HG02571 (cell line): Measurements from ENCODE around the gene GRWD1.

ENCODE experiments used
- ATAC-seq: cut with Tn5 transposase; IDR thresholded peaks from one replicate; pipeline ENCODE4 v1.9.1; 2021; ENCODE audit warnings: mild to moderate bottlenecking, moderate library complexity; ENCODE audit not compliant: unreplicated experiment

GRWD1 gene

DNA sequence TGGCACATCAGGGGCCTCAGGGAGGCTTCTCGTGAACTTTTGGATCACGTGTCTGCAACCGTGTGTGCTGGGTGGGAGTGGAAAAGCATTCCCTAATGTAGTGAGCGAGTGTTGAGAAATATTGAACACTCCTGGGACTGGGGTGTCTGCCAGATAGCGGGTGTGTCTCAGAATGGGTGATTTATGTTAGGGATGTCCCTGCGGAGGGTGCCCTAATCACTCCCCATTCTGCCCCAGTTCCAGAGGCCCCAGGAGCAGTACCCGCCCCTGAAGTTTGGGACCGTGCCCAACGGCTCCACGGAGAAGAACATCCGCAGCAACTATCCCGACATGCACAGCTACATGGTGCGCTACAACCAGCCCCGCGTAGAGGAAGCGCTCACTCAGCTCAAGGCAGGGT, 24.2 kb upstream of the GRWD1 start:
- ATAC-seq: no peak

GRCh38 chr19:48424694-48425219, 21.0 kb upstream of the GRWD1 start:
- ATAC-seq: no peak

DNA sequence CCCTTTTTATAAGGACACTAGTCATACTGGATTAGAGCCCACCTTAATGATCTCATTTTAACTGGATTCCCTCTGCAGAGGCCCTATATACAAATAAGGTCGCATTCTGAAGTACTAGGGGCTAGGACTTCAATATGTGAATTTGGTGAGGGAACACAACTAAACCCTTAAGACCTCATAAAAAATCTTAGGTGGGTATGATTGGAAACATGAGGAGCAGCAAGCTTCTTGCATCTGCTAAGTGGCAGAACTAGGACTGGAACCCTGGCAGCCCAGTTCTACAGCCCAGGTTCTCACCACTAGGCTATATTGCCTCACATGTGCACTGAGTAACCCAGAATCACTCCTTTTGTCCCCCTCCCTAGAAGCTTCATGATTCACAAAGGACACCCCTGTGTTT, 17.1 kb upstream of the GRWD1 start:
- ATAC-seq: no peak

DNA sequence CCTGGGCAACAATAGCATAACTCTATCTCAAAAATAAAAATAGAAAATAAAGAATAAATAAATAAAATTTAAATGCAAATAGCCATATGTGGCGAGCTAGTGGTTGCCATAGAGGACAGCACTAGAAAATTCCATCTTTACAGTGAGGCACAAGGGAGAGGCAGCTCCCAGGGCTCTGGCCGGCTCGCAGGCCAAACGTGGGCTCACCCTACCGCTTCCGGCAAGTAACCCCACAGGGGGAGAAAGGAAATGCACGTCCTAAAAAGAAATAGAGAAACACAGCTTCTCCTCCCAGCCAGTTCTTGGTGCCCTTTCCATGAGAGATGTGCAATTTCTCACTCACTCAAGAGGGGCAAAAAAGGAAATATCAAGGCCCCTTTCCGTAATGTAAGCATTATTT, 12.4 kb upstream of the GRWD1 start:
- no peak for ATAC-seq

DNA sequence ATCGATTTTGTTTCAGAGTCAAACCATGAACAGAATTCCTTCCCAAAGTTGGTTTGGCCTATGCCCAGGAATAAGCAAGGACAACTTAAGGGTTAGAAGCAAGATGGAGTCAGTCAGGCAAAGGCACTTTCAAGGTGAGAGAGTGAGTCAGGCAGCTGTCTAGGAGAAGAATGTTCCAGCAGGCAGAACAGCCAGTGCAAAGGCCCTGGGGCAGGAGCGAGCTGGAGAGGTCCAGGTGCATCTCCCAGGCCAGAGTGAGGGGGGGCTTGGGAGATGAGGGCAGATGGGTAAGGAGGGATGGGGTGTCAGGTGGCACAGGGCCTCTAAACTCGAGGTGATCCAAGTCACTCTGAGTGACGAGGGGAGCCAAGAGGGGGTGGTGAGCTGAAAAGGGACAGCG, 9.2 kb upstream of the GRWD1 start:
- no peak for ATAC-seq

GRCh38 chr19:48441360-48442050, 4.3 kb upstream of the GRWD1 start:
- ATAC-seq: no peak

DNA sequence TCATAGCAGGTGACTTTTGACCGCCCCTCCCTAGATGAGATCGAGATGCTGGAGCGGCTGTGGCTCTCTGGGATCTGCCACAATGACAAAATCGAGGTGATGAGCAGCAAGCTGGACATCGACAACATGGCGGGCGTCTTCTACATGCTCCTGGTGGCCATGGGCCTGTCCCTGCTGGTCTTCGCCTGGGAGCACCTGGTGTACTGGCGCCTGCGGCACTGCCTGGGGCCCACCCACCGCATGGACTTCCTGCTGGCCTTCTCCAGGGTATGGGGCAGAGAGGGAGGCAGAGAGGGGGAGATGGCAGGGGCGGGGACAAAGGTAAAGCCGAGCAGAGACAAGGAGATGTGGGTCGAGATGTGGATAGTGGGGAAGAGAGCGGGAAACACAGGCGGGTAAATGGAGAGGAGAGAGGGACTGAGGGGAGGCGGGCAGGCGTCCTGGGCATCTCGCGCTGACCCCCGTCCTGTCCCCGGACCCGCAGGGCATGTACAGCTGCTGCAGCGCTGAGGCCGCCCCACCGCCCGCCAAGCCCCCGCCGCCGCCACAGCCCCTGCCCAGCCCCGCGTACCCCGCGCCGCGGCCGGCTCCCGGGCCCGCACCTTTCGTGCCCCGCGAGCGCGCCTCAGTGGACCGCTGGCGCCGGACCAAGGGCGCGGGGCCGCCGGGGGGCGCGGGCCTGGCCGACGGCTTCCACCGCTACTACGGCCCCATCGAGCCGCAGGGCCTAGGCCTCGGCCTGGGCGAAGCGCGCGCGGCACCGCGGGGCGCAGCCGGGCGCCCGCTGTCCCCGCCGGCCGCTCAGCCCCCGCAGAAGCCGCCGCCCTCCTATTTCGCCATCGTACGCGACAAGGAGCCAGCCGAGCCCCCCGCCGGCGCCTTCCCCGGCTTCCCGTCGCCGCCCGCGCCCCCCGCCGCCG, 3.4 kb upstream of the GRWD1 start:
- ATAC-seq: no peak

- ATAC-seq: no peak
Measured at GRCh38 chr19:48443256-48443655, 2.5 kb upstream of the GRWD1 start.

DNA sequence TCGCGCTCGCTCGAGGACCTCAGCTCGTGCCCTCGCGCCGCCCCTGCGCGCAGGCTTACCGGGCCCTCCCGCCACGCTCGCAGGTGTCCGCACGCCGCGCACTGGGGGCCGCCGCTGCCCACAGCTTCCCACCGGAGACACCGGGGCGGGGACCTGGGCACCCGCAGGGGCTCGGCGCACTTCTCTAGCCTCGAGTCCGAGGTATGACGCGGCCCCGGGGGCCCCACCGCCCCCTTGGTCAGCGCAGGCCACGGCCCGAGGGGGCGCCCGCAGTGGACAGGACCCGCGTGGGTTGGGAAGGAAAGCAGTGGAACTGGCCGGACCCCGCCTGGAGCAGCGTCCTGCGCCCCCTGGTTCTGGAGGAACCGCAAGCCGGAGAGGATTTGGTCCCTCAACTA, 2.1 kb upstream of the GRWD1 start:
- ATAC-seq: no peak

- ATAC-seq: no peak
Measured at GRCh38 chr19:48444129-48444935, 1.5 kb upstream of the GRWD1 start.

GRCh38 chr19:48444936-48445200, 915 bp upstream of the GRWD1 start:
- no peak for ATAC-seq

- peak; percentile 9 for ATAC-seq
Measured at GRCh38 chr19:48445256-48445605, 552 bp upstream of the GRWD1 start.

DNA sequence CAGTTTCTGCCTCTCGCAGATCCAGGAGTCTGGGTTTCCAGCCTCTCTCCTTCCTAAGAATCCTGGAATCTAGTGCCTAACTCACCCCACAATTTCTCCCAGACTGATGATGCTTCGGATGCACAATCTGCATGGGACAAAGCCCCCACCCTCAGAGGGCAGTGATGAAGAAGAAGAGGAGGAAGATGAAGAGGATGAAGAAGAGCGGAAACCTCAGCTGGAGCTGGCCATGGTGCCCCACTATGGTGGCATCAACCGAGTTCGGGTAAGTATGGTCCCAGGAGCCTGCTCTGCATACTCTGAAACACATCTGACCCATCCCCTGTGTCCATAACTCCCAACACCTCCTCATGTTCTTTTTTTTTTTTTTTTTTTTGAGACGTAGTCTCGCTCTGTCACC, 796 bp downstream of the GRWD1 start:
- no peak for ATAC-seq

DNA sequence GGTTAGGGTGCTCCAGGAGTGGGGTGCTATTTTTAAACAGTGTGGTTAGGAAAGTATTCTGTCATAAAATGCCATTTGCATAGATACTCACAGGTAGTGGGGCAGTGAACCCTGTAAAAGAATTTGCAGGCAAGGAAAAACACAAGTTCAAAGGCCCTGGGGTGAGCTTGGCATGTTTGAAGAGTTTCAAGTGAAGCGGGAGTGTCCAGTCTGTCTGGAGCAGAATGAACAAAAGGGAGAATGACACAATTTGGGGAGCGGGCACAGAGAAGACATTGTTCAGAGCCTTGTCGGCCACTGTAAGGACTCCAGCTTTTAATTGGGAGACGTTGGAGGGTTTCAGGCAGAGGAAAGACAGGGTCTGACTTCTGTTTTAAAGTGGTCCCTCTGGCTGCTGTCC, 2.8 kb downstream of the GRWD1 start:
- ATAC-seq: no peak

GRCh38 chr19:48450441-48450840, 4.7 kb downstream of the GRWD1 start:
- ATAC-seq: no peak

DNA sequence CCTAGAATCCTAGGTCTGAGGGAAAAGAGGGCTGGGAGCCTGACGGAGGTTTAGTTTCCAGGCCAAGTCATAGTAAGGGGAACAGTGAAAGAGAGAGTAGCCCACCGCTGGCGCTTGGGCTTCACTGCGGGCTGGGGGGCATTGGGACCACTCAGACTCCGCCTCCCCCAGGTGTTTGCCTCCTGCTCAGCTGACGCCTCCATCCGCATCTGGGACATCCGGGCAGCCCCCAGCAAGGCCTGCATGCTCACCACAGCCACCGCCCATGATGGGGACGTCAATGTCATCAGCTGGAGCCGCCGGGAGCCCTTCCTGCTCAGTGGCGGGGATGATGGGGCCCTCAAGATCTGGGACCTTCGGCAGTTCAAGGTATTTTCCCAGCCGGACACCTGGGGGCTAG, 5.1 kb downstream of the GRWD1 start:
- no peak for ATAC-seq

DNA sequence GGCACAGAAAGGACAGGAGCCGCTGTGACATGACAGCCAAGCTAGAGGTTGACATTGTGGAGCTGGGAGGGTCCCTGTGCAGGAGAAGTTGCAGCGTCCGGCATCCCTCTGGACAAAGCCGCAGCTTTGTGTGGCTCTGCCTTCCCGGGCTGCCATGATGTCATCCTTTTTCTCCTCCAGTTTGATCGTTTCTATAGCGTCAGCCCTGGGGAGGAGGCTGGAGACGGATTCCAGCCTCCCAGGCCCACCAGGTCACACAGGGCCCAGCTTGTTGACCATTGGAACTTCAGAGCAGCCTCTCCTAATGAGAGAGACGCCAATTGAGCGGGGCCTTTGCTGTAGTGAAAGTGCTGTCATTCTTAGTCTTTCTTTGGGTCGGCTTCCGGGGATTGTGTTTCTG, 5.8 kb downstream of the GRWD1 start:
- no peak for ATAC-seq

GRCh38 chr19:48452289-48453190, 6.8 kb downstream of the GRWD1 start:
- ATAC-seq: no peak

GRCh38 chr19:48454150-48454730, 8.5 kb downstream of the GRWD1 start:
- no peak for ATAC-seq

GRCh38 chr19:48455171-48455907, 9.6 kb downstream of the GRWD1 start, which contains the start of gene KCNJ14:
KCNJ14 (plus strand) TSS chr19:48455574; CDS start chr19:48461725, 6,151 bp downstream.
- no peak for ATAC-seq
